ENCODE data around the gene PLD4. TPM values are rescaled to one million over a fixed set of nuclear protein-coding genes. Genes with fewer than 3 reads are reported as not detected.

Gene PLD4
- total RNA-seq, 1 donor from 2014 or later = not detected

GRCh38 chr14:104957146-104958113, 32.8 kb downstream of the PLD4 start:
- Mint-ChIP-seq H3K9me3 (ENCODE audit: unreplicated experiment) (peaks cover 2% of the 10 kb centered on the region), H3K27me3 (ENCODE audit: unreplicated experiment) (peaks cover 10% of the 10 kb centered on the region), H3K4me1 (ENCODE audit: low read depth, unreplicated experiment) (no peaks in the 10 kb centered on the region), H3K36me3 (ENCODE audit: unreplicated experiment) (peaks cover 8% of the 10 kb centered on the region), H3K27ac (ENCODE audit: unreplicated experiment) (no peak overlapping the region), H3K4me3 (ENCODE audit: unreplicated experiment) (no peak overlapping the region)
- TF ChIP-seq, protein P1, sequence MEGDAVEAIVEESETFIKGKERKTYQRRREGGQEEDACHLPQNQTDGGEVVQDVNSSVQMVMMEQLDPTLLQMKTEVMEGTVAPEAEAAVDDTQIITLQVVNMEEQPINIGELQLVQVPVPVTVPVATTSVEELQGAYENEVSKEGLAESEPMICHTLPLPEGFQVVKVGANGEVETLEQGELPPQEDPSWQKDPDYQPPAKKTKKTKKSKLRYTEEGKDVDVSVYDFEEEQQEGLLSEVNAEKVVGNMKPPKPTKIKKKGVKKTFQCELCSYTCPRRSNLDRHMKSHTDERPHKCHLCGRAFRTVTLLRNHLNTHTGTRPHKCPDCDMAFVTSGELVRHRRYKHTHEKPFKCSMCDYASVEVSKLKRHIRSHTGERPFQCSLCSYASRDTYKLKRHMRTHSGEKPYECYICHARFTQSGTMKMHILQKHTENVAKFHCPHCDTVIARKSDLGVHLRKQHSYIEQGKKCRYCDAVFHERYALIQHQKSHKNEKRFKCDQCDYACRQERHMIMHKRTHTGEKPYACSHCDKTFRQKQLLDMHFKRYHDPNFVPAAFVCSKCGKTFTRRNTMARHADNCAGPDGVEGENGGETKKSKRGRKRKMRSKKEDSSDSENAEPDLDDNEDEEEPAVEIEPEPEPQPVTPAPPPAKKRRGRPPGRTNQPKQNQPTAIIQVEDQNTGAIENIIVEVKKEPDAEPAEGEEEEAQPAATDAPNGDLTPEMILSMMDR (IDR thresholded peaks at IDR 0.05; ENCODE audit: partially characterized antibody, unreplicated experiment) = no peak
- peak; percentile 6 for DNase-seq

GRCh38 chr14:104964546-104964945, 39.9 kb downstream of the PLD4 start:
- Mint-ChIP-seq H3K4me1 (ENCODE audit: low read depth, unreplicated experiment) (peaks cover 5% of the 10 kb centered on the region), H3K4me3 (ENCODE audit: unreplicated experiment) (no peak overlapping the region), H3K36me3 (ENCODE audit: unreplicated experiment) (no peaks in the 10 kb centered on the region), H3K9me3 (ENCODE audit: unreplicated experiment) (peaks cover 2% of the 10 kb centered on the region), H3K27ac (ENCODE audit: unreplicated experiment) (no peak overlapping the region), H3K27me3 (ENCODE audit: unreplicated experiment) (peaks cover 4% of the 10 kb centered on the region)
- TF ChIP-seq, protein P1 (IDR thresholded peaks at IDR 0.05; ENCODE audit: partially characterized antibody, unreplicated experiment) = no peak
- DNase-seq = peak; percentile 1

DNA sequence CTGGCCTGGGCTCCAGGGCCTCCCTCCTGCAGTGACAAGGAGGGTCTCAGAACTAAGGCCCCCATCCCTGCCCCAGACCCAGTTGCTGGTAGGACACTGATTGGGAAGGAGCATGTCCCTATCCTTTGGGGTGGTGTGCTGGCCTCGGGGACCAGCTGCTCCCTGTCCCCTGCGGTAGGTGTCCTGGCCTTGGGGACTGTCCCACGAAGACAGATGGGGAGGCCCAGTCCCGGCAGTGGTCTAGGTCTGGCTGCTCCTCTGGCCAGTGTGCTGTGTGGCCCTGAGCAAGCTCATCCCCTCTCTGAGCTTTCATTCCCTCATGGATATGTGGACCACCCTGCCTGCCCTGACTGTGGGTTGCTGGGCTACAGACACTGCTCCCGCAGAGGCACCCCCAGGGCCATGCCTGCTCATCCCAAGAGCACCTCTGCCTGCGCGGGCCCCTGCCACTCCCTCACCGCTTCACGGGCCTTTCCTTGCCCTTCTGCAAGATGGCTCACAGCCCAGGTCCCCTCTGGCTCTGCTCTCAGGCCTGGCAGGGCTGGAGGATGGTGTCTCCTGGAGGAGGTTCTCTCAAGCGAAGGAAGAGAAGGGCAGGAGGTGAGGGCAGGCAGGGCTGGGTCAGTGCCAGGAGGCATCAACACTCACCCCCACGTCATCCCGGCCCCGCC, 41.0 kb downstream of the PLD4 start:
- TF ChIP-seq, protein P1 (IDR thresholded peaks at IDR 0.05; ENCODE audit: partially characterized antibody, unreplicated experiment) = no peak

GRCh38 chr14:104966261-104966865, 41.7 kb downstream of the PLD4 start:
- H3K4me3 Mint-ChIP-seq (ENCODE audit: unreplicated experiment) = no peak overlapping the region
- TF ChIP-seq, protein P1 (IDR thresholded peaks at IDR 0.05; ENCODE audit: partially characterized antibody, unreplicated experiment) = no peak
- DNase-seq = peak; percentile 10
- H3K27me3 Mint-ChIP-seq (ENCODE audit: unreplicated experiment) = peaks cover 4% of the 10 kb centered on the region
- peaks cover 5% of the 10 kb centered on the region for H3K4me1 Mint-ChIP-seq (ENCODE audit: low read depth, unreplicated experiment)
- H3K36me3 Mint-ChIP-seq (ENCODE audit: unreplicated experiment) = no peaks in the 10 kb centered on the region
- peaks cover 2% of the 10 kb centered on the region for H3K9me3 Mint-ChIP-seq (ENCODE audit: unreplicated experiment)
- no peak overlapping the region for H3K27ac Mint-ChIP-seq (ENCODE audit: unreplicated experiment)

More for the DNA sequence above, 41.0 kb downstream of the PLD4 start:
- Mint-ChIP-seq H3K9me3 (ENCODE audit: unreplicated experiment) (peaks cover 2% of the 10 kb centered on the region), H3K4me1 (ENCODE audit: low read depth, unreplicated experiment) (peaks cover 5% of the 10 kb centered on the region), H3K36me3 (ENCODE audit: unreplicated experiment) (no peaks in the 10 kb centered on the region), H3K27me3 (ENCODE audit: unreplicated experiment) (peaks cover 4% of the 10 kb centered on the region), H3K27ac (ENCODE audit: unreplicated experiment) (no peak overlapping the region), H3K4me3 (ENCODE audit: unreplicated experiment) (no peak overlapping the region)
- DNase-seq = peak; percentile 14

Data from glutamatergic neuron (in vitro differentiated cells).